Jurkat, Clone E6-1 (cell line): ENCODE measurements around the gene TAPBPL.

Experiments used
- DNase-seq: peaks from one replicate; pipeline ENCODE4 v3.0.0-alpha.2; 2011; ENCODE audit warnings: low read depth, low spot score
- H3K4me3 ChIP-seq: 2 replicates; pipeline ENCODE4 v1.5.1; 2011; ENCODE audit warnings: mild to moderate bottlenecking, low read length, control low read depth, moderate library complexity

Gene TAPBPL

DNA sequence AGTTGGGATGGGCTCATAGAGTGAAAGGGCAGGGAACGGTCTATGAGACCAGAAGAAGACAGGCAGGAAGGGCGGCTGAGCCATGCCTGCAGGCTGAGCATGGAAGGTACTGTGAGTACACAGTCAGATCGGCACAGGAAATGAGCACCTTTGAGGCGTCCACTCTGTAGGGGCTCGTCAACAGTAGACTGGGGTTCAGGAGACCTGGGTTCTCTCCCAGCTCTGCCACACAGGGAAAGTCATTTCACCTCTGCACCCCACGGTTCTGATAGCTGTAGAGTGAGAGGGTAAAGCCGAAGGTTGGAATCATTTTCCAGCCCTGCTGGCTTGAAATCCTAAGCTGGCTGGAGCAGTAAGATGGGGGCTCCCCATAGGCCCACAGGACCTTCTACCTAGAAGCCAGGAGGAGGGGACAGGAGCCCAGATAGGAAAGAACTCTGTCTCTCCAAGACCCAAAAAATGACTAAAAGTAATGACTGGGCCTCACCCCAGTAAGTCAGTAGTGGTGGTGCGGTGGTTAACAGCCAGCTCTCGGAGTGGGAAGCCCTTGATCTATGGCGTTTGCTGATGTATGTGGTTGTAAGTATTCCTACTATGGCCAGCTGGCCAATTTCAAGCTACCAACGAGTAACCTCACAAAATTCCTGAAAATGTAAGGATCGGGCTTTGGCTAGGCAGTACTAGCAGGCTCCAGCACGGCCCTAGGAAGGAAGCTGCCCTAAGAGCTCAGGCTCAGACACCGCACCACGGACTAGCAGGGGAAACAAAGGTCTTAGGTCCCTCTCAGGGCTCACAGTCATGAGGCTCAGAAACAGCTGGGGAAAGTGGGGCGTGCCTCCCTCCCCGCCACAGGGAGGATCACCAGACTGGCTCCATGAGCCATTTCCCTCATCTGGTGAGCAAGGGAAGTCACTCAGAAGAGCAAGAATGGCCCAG, 17.4 kb upstream of the TAPBPL start:
- no peak for DNase-seq
- no peak overlapping the region for H3K4me3 ChIP-seq

DNA sequence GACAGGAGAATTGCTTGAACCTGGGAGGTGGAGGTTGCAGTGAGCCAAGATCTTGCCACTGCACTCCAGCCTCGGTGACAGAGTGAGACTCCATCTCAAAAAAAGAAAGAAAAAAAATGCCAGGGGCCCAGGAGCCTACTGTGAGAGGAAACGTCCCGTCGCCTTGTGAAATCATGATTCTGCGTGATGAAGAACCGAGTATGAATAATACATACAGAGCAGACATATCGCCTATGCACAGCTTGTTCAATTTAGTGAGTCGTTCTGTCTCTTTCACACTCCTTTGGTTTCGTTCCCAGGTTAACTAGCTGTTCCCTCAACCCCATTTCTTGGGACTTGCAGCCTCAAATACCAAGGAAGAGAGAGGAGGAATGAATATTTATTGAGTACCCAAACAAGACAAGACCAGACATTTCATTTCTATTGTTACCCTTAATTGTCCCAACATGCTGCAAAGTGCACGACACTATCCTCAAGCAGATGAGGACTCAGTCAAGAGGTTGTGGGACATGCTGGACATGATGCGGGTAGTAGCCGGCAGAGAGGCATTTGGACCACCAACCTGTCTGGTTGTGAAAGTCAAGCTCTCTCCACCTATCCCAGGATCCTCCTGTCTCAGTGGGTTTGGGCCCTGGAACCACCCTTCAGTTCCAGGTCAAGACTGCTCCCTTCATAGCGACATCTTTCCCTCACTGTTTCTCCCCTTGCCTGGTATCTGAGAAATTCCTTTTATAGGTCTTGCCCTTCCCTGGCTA, 15.7 kb upstream of the TAPBPL start:
- DNase-seq = no peak
- H3K4me3 ChIP-seq = no peak overlapping the region

DNA sequence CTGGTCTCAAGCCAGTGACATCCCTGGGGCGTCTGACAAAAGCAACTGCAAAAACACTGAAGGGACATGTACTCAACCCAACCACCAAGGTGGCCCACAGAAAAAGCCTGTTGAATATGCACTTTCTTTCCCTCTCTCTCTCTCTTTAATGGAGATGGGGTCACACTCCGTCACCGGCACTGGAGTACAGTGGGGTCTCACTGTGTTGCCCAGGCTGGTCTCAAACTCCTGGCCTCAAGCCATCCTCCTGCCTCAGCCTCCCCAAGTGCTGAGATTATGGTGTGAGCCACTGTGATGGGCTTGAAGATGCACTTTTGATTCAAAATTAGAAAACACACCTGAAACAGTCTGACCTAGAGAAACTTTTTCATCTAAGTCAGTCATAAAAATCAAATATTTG, 14.3 kb upstream of the TAPBPL start:
- no peak overlapping the region for H3K4me3 ChIP-seq
- DNase-seq = no peak

DNA sequence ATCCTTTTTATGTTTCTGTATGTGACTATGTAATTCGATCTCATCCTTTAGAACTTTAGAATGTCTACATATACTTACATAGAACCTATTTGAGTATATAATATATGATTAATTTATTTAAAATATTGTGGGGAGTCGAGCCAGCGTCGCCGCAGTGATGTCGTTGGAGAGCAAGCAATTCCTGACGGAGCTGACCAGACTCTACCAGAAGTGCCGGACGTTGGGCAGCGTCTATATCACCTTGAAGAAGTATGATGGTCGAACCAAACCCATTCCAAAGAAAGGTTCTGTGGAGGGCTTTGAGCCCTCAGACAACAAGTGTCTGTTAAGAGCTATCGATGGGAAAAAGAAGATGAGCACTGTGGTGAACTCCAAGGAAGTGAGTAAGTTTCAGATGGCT, 13.5 kb upstream of the TAPBPL start:
- DNase-seq = no peak

DNA sequence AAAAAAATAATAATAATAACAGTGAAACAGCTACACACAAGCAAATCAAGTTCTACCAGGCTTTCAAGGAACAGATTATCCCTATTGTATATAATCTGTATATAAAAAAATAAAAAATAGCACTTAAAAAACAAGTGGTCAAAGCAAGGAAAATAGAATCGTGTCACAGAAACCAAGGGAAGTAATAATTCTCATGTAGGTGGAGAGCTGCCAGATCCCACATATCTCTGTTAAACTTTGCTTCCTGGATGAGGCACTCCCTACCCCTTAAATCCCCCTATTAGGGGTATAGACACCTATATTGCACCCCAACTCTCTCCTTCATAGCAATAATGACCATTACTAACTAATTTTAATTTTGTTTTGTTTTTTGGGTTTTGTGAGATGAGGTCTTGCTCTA, 11.5 kb upstream of the TAPBPL start:
- H3K4me3 ChIP-seq = no peak overlapping the region
- DNase-seq = no peak

More for the DNA sequence above, 13.5 kb upstream of the TAPBPL start:
- no peak overlapping the region for H3K4me3 ChIP-seq

DNA sequence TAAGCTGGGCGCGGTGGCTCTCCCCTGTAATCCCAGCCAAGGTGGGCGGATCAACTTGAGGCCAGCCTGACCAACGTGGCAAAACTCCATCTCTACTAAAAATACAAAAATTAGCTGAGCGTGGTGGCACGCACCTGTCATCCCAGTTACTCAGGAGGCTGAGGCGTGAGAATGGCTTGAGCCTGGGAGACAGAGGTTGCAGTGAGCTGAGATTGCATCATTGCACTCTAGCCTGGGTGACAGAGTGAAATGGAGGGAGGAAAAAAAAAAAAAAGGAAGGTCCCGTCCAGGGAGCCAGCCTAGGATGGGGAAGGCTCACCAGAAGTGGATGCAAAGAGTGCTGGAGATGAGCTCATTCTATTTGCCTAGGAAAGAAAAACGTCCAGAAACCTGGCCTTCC, 9.0 kb upstream of the TAPBPL start:
- no peak overlapping the region for H3K4me3 ChIP-seq
- DNase-seq = no peak

DNA sequence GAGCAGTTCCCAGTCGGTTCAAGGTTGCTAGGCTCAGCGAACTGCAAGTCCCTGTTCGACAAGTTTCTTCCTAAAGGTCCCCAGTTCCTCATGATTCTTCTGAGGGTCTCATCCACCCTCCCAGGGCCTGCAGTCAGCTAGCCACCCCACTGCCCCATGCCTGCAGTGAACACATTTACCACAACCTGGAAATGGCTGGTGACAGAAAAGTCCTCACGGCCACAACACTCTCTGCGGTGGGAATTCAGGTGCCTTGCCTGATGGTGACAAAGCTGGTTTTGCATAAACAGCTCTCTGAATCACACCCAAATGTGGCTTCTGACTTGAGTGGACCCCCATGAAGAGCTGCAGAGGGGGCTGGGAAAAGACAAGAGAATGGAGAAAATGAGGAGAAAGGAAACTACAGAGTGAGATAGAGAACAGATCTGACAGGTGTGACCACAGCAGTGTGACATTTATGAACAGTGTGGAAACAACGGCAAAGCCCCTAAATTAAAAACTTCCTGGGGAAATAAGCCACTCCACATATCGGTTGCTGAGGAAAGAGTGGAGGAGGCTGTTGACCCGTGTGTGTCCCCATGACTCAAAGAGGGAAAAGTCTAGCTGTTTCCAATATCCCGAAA, 8.4 kb upstream of the TAPBPL start:
- H3K4me3 ChIP-seq = peak overlapping the region; percentile 4
- DNase-seq = peak; percentile 80

DNA sequence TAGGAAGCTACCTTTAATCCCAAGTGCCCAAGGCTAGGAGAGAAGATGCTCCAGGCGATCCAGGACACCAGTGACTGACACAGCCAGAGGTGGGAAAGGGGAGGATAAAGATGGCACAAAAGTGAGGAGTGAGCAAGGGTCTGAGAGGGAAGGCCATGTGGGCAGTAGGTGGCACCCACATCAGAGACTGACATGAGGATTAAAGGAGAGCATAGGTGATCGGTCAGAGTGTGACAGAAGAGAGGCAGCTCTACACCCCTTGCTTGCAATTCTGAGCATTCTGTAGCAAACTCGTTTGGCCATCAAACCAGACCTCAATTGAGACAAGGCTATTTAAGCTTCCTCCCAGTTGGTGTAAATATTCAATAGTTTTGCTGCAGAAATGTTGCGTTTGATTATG, 7.8 kb upstream of the TAPBPL start:
- H3K4me3 ChIP-seq = peak overlapping the region; percentile 13
- no peak for DNase-seq

DNA sequence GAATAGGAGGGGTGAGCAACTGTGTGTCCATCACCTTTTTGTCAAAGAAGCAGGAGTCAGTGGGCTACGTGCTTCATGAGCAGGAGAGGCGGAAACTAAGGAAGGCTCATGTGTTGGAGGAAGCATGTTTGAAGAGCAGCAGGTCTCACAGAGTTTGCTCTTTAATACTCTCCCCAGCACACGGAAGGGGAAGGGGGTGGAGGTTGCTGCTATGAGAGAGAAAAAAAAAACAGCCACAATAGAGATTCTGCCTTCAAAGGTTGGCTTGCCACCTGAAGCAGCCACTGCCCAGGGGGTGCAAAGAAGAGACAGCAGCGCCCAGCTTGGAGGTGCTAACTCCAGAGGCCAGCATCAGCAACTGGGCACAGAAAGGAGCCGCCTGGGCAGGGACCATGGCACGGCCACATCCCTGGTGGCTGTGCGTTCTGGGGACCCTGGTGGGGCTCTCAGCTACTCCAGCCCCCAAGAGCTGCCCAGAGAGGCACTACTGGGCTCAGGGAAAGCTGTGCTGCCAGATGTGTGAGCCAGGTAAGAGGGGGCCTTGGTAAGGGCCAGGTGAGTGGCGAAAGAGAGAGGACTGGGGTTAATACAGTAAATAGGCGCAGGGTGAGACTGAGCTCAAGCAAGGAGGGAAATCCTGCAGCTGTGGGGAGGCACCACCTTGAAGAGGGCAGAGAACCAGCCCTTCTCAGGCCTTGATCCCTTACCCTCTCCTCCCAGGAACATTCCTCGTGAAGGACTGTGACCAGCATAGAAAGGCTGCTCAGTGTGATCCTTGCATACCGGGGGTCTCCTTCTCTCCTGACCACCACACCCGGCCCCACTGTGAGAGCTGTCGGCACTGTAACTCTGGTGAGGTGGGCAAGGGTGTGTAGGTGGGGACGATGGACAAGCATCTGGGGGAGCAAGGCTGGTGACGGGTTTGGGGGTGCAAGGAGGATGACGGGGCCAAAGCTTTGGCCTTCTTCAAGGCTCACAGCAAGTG, 6.8 kb upstream of the TAPBPL start, which contains the start of gene CD27:
Gene CD27 (plus strand): TSS at position 252 of the 985 bp plus-strand sequence. CDS start 141 bp downstream, at position 393.
- peak; percentile 82 for DNase-seq
- peak within 1 kb of the TSS; percentile 28 for H3K4me3 ChIP-seq

DNA sequence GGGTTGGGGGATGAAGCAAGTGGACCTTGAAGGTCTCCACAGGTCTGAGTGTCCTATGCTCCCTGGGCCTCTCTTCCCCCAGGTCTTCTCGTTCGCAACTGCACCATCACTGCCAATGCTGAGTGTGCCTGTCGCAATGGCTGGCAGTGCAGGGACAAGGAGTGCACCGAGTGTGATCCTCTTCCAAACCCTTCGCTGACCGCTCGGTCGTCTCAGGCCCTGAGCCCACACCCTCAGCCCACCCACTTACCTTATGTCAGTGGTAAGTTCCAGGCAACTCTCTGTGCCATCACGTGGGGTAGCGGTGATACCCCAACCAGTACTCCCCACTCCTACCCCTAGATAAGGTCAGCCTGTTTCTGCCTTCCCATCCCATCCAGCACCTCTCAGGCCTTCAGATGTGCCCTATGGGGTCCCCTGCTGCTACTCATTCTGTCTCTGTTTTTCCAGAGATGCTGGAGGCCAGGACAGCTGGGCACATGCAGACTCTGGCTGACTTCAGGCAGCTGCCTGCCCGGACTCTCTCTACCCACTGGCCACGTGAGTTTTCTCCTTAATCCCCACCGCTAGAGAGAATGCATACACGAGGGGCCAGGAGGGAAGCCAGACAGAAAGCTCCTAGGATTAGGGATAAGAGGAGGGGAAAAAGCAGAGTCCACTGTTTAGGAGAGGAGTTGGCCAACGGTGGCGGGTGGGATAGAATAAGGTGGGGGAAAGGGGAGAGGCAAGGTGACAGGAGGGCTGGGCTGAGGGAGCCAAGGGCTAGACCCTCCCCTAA, 1.6 kb upstream of the TAPBPL start:
- DNase-seq = no peak
- peak overlapping the region; percentile 93 for H3K4me3 ChIP-seq

DNA sequence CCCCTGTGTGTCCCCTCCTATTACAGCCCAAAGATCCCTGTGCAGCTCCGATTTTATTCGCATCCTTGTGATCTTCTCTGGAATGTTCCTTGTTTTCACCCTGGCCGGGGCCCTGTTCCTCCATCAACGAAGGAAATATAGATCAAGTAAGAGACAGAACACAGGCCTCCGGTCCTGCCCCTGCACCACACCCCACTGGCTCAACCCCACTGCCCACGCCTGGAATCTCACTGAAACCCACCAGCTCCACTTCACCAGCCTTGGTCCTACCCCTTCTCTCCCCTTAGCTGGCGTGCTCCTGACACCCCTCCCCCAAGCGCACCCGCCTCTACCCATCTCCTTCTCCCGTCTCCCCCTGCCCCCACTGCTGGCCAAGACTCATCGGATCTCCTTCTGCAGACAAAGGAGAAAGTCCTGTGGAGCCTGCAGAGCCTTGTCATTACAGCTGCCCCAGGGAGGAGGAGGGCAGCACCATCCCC, 934 bp upstream of the TAPBPL start:
- no peak for DNase-seq
- H3K4me3 ChIP-seq = peak overlapping the region; percentile 93

DNA sequence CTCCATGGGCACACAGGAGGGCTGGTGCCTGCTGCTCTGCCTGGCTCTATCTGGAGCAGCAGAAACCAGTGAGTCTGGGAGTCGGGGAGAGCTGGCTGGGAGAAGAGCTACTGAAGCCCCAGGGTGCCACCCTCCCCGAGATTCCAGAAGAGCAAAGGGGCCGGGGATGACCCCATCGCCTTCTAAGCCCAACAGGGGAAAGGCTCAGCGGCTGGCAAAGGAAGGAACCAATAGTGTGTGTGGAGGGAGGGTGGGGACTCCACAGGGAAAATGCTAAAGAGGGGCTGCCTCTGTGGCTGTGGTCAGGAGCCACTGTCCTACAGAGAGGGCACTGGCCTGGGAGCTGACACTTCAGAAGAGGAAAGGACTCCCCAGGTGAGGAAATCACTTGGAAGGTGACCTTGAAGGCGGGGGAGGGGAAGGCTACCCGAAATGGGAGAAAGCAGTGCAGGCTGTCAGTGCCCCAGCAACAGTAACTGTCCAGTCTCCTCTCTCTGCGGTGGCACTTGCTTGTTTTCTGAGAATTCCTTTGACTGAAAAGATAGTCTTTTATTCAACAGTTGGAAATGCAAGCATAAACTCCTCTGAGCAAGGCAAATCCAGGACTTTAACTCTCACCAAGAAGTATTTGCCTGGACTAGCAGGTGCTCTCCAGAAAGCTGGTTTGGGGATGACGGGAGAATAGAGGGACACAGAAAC, 552 bp downstream of the TAPBPL start:
- H3K4me3 ChIP-seq = peak overlapping the region; percentile 93

DNA sequence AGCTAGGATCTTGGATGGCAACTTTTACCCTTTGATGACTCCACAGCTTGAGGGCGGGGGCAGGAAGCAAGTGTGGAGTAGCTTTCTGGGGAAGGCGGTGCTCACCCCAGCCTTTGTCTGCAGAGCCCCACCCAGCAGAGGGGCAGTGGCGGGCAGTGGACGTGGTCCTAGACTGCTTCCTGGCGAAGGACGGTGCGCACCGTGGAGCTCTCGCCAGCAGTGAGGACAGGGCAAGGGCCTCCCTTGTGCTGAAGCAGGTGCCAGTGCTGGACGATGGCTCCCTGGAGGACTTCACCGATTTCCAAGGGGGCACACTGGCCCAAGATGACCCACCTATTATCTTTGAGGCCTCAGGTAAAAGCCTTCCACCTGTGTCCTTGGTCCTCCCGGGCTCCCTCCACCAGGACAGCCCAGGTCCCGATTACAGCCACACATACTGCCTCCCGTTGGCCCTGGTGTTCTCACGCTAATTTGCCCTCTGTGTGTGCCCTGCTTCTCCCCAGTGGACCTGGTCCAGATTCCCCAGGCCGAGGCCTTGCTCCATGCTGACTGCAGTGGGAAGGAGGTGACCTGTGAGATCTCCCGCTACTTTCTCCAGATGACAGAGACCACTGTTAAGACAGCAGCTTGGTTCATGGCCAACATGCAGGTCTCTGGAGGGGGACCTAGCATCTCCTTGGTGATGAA, 1.2 kb downstream of the TAPBPL start:
- H3K4me3 ChIP-seq = peak overlapping the region; percentile 93
- no peak for DNase-seq

More for the DNA sequence above, 552 bp downstream of the TAPBPL start:
- DNase-seq = no peak

DNA sequence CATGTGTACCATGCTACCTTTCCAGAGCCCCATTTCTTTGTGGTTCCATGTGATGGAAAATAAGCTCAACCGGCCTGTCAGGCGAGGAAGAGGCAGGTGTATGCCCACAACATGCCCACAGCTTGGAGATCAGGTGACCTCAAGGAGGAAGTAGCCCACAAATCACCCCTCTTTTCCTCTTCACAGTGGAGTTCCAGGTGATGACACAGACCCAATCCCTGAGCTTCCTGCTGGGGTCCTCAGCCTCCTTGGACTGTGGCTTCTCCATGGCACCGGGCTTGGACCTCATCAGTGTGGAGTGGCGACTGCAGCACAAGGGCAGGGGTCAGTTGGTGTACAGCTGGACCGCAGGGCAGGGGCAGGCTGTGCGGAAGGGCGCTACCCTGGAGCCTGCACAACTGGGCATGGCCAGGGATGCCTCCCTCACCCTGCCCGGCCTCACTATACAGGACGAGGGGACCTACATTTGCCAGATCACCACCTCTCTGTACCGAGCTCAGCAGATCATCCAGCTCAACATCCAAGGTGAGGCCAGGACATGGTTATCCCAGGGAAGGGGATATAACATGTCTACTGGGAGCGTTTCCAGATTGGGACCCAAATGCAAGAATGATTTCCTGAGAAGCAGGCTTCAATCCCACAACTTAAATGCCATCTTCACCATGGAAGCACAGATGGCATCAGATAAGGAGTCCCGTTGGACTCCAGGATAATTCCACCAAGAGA, 5.5 kb downstream of the TAPBPL start:
- no peak for DNase-seq
- H3K4me3 ChIP-seq = no peak overlapping the region

DNA sequence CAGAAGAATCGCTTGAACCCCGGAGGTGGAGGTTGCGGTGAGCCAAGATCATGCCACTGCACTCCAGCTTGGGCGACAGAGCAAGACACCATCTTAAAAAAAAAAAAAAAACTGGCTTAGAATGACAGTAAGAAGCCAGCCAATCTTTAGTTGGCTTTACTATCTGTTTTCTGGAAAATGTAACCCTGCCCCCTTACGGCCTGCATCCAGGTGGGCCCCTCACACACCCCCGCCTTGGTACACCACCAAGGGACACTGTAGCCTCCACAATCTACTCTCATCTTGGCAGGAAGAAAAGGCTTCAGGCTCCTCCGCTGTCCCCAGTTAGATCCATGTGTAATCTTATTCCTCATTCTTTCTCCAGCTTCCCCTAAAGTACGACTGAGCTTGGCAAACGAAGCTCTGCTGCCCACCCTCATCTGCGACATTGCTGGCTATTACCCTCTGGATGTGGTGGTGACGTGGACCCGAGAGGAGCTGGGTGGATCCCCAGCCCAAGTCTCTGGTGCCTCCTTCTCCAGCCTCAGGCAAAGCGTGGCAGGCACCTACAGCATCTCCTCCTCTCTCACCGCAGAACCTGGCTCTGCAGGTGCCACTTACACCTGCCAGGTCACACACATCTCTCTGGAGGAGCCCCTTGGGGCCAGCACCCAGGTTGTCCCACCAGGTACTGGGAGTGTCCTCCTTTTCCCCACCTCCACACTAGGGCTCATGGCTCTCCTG, 6.6 kb downstream of the TAPBPL start:
- no peak overlapping the region for H3K4me3 ChIP-seq
- DNase-seq = no peak

DNA sequence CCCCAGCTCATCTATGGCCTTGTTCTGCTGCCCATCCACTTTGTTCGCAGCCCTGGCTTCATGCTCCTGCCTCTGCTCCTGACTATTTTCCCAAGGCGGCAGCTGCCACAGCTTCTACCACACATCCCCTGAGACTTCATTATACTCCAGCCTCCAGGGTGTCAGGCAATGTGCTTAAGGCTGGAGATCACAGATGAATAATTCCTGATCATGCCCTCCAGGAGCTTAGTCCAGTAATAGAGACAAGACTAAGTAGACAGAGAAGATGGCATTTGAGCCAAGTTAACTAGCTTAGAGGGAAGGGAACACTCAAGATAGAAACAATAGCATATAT, 7.1 kb downstream of the TAPBPL start:
- no peak for DNase-seq
- no peak overlapping the region for H3K4me3 ChIP-seq
